ENCODE results near the gene CCDC137.

The CCDC137 gene

DNA sequence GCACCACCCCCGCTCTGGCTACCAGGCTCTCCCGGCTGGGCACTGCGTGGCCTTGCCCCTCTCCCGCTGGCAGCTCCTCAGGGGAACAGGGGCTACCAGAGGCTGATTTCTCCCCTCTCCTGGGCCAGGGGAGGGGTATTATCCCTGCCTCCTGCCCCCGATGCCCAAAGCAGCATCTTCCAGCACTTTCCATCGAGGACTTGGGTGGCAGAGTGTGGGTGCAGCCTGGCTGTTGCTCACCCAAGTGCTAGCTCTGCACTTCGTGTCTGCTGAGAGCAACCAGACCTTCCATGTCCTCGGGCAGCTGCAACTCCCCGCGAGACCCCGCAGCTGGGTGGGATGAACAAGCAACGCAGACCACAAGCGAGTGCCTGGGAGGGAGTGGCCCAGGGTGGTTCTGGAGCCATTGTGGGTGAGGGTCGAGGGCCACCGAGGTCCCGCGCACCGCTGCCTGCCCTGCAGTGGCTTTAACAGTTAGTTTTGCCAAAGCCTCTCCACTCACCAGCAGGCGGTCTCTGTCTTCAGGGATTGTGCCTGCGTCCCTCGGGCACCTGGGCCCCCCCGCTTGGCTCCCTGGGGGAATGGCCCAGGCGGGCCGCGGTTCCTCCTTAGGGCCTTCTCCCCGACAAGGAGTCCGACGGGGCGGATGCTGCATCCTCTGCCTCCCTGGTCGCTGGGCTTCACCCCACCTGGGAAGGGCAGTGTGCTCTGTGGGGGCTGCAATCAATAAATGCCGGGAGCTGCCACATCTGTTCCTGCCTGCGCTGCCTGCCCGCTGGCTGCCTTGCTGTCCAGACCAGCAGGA is 53.9 kb downstream of the CCDC137 start:
- Histone ChIP-seq H3K9me3 (ENCODE audit: control insufficient read depth in 1 of 2, low read length in 2 of 2) (no peaks in the 10 kb centered on the region), H3K4me3 (ENCODE audit: low read depth in 1 of 2, low read length in 2 of 2) (no peak overlapping the region), H3K4me1 (ENCODE audit: control insufficient read depth in 1 of 2, insufficient read depth in 2 of 2, low read length in 2 of 2) (no peaks in the 10 kb centered on the region), H3K27ac (ENCODE audit: low read length) (no peak overlapping the region), H3K36me3 (ENCODE audit: control insufficient read depth in 1 of 2, insufficient read depth in 2 of 2, low read length in 2 of 2) (no peaks in the 10 kb centered on the region), H3K27me3 (ENCODE audit: low read depth, low read length) (no peaks in the 10 kb centered on the region)

DNA sequence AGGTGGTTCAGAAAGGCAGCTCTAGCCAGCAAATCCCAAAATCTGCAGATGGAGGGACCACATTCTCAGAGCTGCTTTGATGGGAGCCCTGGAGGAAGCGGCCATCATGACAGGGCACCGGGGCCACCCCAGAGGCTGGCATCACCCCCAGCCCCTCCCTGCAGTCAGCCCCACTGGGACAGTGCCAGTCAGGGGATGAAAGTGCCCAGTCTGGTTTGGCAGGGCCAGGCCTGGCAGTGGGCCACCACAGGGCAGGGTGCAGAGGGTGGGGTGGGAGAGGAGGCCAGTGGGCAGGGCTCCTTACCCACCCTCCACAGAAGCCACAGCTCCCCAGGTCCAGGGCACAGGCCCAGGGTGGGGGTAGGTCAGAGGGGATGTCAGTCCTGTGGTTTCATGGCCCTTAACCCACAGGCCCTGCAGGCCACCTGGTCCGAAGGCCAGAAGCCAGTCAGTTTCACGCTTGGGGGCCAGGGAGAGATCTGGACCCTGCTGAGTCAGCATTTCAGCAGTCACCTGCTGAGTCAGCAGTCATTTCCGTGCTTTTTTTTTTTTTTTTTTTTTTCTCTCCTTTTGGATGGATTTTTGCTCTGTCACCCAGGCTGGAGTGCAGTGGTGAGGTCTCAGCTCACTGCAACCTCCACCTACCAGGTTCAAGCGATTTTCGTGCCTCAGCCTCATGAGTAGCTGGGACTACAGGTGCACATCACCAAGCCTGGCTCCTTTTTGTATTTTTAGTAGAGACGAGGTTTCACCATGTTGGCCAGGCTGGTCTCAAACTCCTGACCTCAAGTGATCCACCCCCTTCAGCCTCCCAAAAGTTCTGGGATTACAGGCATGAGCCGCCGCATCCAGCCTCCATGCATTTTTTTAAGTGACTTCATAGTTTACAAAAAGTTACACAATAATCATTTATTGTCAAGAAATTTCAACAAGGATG is 55.9 kb downstream of the CCDC137 start:
- no peaks in the 10 kb centered on the region for H3K36me3 ChIP-seq (ENCODE audit: control insufficient read depth in 1 of 2, insufficient read depth in 2 of 2, low read length in 2 of 2)
- H3K27ac ChIP-seq (ENCODE audit: low read length) = no peak overlapping the region
- no peak overlapping the region for H3K4me3 ChIP-seq (ENCODE audit: low read depth in 1 of 2, low read length in 2 of 2)
- no peaks in the 10 kb centered on the region for H3K4me1 ChIP-seq (ENCODE audit: control insufficient read depth in 1 of 2, insufficient read depth in 2 of 2, low read length in 2 of 2)
- H3K9me3 ChIP-seq (ENCODE audit: control insufficient read depth in 1 of 2, low read length in 2 of 2) = no peaks in the 10 kb centered on the region
- no peaks in the 10 kb centered on the region for H3K27me3 ChIP-seq (ENCODE audit: low read depth, low read length)
